ENCODE data around the gene A3GALT2.

- TF ChIP-seq CTCF (IDR thresholded peaks at IDR 0.05) (no peak), POLR2A (IDR thresholded peaks at IDR 0.05) (no peak)
These were observed 3.5 kb downstream of the A3GALT2 start for GRCh38 chr1:33317354-33317753.

All from ovary (tissue), 3 donors.